GM13976 (cell line): Measurements from ENCODE around the gene FGF8.
A peak's percentile ranks its signal among the peaks of the same experiment; 100 is the strongest.

Experiments
- DNase-seq: peaks from one replicate; pipeline ENCODE4 v3.0.0; 2012; ENCODE audit warnings: low spot score
- in situ Hi-C: fragments of 300-500 bp; cut with MboI; formaldehyde crosslinking; loops from one replicate; pipeline ENCODE4 v1.12.0; 2022; ENCODE audit warnings: low sequenced_read_pairs, mixed read lengths, inconsistent platforms; ENCODE audit not compliant: unreplicated experiment
- TF ChIP-seq, protein P1 (sequence below): IDR thresholded peaks from 2 replicates; pipeline ENCODE4 v1.5.1; 2012; ENCODE audit warnings: borderline replicate concordance, mild to moderate bottlenecking; ENCODE audit not compliant: insufficient read depth; ENCODE audit errors: extremely low read depth, missing control alignments, control extremely low read depth

The FGF8 gene

DNA sequence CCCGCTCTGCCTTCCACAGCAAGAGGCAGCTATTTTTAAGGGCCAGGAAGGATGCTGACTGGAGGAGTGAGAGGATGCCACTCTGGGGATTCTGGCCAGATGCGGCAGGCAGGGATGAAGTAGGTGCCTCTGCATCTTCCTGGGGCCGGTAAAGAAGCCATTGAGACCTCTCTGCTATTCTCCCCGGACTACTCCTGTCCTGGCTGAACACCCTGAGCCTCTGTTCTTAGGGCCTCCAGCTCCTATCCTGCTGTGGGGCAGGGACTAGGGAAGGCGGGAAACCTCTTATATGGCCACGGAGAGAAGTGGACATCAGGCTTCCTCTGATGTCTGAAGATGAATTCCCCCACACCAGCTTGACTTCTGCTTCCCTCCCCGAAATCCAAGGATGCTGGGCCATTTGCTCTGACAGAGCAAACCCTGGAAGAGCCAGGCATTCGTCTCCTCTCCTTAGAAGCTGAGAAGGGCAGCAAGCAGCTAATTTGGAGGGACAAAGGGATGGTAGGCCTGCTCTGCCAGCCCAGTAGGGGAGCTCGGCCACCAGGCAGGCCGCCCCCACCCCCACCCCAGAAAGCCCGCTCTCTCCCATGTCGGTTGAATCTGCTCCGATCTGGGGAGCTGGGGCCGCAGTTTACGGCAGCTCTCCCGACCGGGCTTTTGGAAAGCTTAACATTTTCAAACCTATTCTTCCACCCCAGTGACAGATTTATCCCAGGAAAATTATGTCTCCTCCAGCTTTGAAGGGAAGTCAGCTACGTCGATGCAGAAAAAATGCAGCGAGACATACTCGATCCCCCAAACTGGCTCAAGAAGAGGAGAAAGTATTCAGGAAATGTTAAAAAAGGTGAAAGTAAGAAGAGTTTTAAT, 2.8 kb downstream of the FGF8 start:
- TF ChIP-seq, protein P1, sequence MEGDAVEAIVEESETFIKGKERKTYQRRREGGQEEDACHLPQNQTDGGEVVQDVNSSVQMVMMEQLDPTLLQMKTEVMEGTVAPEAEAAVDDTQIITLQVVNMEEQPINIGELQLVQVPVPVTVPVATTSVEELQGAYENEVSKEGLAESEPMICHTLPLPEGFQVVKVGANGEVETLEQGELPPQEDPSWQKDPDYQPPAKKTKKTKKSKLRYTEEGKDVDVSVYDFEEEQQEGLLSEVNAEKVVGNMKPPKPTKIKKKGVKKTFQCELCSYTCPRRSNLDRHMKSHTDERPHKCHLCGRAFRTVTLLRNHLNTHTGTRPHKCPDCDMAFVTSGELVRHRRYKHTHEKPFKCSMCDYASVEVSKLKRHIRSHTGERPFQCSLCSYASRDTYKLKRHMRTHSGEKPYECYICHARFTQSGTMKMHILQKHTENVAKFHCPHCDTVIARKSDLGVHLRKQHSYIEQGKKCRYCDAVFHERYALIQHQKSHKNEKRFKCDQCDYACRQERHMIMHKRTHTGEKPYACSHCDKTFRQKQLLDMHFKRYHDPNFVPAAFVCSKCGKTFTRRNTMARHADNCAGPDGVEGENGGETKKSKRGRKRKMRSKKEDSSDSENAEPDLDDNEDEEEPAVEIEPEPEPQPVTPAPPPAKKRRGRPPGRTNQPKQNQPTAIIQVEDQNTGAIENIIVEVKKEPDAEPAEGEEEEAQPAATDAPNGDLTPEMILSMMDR, result no peak
- in situ Hi-C loops, result no loop called here
- DNase-seq, result peak; percentile 39

DNA sequence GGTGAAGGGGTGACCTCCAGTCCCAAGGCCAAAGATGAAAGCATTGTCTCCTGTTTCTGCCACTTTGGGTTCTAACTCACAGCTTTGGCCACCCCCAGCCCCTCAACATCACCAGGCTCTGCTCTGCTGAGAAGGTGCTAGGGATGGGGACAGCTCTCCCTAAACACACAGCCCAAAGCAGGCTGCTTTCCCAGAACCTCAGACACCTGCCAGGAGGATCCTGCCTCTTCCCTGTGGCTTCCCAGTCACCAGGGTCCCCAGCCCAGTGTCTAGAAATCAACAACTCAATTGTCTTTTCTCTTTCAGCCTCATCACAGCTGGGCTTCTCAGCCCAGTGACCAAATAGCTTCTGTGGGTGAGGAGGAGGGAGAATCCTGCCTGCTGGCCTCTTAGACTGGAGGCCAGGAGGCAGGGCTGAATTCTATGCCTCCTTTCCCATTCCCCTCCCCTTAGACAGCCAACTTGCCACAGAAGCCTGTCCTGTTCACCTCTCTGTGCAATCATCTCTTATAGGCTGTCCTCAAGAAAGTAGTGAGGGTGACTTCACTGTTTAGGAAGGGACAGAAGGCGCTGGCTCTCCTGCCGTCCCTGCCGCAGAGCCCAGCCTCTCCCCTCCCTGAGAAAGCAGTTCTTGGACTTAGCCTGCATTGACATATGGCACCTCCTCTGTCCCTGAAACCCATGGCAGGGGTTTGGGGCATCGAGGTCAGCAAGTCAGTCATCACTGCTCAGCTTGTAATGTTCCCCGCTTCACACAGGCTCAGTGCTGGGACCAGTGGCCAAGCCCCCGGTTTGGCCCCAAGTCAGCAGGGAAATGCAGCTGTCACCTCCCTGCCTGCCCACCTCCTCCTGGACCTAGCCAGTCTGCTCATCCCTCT, 3.7 kb downstream of the FGF8 start:
- DNase-seq, result no peak
- in situ Hi-C loops, result no loop called here
- TF ChIP-seq, protein P1, result no peak

DNA sequence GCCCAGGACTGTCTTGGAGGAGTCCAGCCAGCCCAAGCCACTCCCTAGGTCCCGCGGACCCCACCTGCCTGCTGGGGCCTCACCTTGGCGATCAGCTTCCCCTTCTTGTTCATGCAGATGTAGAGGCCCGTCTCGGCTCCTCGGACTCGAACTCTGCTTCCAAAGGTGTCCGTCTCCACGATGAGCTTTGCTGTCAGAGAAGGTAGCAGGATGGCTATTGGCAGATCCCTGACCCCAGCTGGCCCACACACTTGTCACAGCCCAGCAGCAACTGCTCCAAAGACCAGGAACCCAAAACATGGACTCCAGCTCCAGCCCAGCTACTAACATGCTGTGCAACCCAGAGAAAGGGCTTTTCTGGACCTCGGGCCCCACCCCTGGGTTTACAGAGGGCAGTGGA, 4.5 kb downstream of the FGF8 start:
- TF ChIP-seq, protein P1, result no peak
- in situ Hi-C loops, result no loop called here

DNA sequence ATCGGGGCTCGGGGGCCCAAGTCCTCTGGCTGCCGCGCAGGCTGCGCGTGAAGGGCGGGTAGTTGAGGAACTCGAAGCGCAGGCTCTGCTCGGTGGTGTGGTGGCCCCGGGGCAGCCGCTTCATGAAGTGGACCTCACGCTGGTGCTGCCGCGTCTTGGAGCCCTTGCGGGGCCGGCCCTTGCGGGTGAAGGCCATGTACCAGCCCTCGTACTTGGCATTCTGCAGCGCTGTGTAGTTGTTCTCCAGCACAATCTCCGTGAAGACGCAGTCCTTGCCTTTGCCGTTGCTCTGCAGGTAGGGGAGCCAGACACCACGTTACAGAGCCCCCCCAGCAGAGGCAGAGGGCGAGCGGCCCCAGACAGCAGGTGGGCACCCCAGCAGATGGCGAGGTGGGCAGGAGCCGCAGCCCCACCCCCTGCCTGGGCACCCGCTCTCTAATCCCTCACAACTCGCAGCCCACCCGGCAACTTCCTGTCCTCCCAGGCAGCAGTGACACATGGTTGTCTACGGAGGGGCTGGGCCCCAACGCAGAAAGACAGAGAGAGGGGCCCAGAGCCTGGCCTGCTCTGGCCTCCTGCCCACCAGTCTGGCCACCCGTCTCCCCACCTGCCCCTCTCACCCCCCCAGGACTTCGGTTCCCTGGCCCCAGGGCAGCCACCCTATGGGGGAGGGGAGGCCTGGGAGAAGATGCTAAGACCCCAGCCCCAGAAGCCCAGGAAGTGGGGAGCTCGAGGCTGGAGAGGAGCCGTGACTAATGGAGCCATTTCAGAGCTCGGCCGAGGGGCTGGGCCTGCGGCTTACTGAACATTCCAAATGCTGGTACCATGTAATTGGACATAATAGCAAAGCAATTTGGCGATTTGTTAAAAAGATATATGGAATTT, 5.3 kb downstream of the FGF8 start:
- TF ChIP-seq, protein P1, result no peak
- in situ Hi-C loops, result no loop called here
- DNase-seq, result no peak

More for the DNA sequence above, 4.5 kb downstream of the FGF8 start:
- peak; percentile 37 for DNase-seq

DNA sequence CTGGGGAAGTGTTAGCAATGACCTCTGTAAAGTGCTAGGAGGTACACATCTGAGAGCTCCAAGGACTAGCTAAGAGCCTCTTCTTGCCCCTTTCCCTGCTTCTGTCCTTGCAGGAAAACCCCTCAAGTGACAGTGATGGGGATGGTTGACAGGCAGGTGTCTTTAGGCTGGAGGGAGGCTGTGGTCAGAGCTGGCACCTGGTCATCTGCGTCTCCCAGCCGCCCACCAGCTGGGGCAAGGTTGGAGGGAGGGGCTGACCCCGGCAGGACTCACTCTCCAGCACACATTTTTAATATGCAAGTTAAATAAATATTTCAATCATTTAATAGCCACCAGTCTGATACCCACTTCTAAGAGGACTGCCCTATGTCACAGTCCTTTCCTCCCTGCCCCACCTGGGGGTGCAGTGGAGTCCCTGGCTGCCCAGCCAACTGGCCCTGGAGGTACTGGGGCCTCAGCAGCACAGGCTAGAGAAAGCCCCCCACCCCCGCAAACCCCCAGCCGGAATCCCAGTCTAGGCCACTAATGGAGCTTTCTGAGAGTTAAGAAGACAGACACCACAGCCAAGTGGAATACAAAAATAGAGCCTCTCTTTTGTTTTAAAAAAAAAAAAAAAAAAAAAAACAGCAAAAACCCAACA, 6.3 kb downstream of the FGF8 start:
- in situ Hi-C loops, result no loop called here
- peak; percentile 33 for DNase-seq
- TF ChIP-seq, protein P1, result no peak
